Right atrium auricular region (tissue), 2 donors: ENCODE measurements around the gene CDH20. TPM values are rescaled to one million over a fixed set of nuclear protein-coding genes. Genes with fewer than 3 reads are reported as not detected.

Source experiments
- DNase-seq: peaks from one replicate; pipeline ENCODE4 v3.0.0-alpha.2; 2019; ENCODE audit warnings: low spot score
- H3K27ac ChIP-seq, 2 donors: fragments of 200-600 bp; sonication (generic); 1 replicate in 1 of 2; 2 replicates in 1 of 2; pipeline ENCODE4 v1.5.1; 2016 to 2019
- H3K27me3 ChIP-seq, 2 donors: fragments of 200-600 bp; sonication (generic); one replicate each; pipeline versions ENCODE4 v1.5.1 to v1.6.0; 2017 to 2019
- H3K36me3 ChIP-seq: fragments of 200-600 bp; sonication (generic); one replicate; pipeline ENCODE4 v1.5.1; 2016
- H3K4me1 ChIP-seq, 2 donors: fragments of 200-600 bp; sonication (generic); one replicate each; pipeline versions ENCODE4 v1.5.1 to v1.6.0; 2017 to 2019
- H3K4me3 ChIP-seq, 2 donors: fragments of 200-600 bp; sonication (generic); 1 replicate in 1 of 2; 2 replicates in 1 of 2; pipeline ENCODE4 v1.5.1; 2017 to 2019; ENCODE audit warnings: mild to moderate bottlenecking in 1 of 2, moderate library complexity in 1 of 2
- H3K9me3 ChIP-seq, 2 donors: fragments of 200-600 bp; sonication (generic); one replicate each; pipeline ENCODE4 v1.5.1; 2019
- total RNA-seq, 2 donors: library from RNA; depleted of rRNA; stranded (reverse); fragments of >200 nt; gene quantifications; one replicate each; pipeline ENCODE4 v1.1.0, GENCODE V29; 2016
- TF ChIP-seq, protein P1 (sequence below), 2 donors: fragments of 200-600 bp; sonication (generic); IDR thresholded peaks; one replicate each; pipeline ENCODE4 v1.5.1; 2019; ENCODE audit warnings: antibody characterized with exemption in 2 of 2

The CDH20 gene
- total RNA-seq, 2 donors from 2014 or later = 0.41 TPM; not detected in 1

DNA sequence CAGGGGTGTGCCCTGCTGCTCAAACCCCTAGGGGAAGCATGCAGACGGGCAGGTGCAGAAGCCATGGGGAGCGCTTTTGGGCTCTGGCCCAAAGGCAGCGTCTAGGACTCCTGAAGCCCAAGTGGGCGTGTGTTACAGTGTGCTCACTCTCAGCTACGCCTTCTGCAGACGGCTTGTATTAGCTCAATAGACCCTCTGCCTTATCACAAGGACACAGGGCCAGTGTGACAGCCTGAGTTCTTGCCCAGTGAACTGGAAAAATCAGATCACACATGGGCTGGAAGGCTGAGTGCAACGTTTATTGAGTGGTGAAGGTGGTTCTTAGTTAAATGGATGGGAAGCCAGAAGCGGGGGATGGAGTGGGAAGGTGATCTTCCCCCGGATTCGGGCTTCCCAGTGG lies 210.9 kb downstream of the CDH20 start:
- Histone ChIP-seq H3K27me3 (no peaks in the 10 kb centered on the region), H3K9me3 (no peaks in the 10 kb centered on the region), H3K4me1 (peaks cover 0 to 4% of the 10 kb centered on the region in 2 donors), H3K36me3 (no peaks in the 10 kb centered on the region), H3K4me3 (no peak overlapping the region), H3K27ac (no peak overlapping the region)
- no peak for DNase-seq
- TF ChIP-seq, protein P1, sequence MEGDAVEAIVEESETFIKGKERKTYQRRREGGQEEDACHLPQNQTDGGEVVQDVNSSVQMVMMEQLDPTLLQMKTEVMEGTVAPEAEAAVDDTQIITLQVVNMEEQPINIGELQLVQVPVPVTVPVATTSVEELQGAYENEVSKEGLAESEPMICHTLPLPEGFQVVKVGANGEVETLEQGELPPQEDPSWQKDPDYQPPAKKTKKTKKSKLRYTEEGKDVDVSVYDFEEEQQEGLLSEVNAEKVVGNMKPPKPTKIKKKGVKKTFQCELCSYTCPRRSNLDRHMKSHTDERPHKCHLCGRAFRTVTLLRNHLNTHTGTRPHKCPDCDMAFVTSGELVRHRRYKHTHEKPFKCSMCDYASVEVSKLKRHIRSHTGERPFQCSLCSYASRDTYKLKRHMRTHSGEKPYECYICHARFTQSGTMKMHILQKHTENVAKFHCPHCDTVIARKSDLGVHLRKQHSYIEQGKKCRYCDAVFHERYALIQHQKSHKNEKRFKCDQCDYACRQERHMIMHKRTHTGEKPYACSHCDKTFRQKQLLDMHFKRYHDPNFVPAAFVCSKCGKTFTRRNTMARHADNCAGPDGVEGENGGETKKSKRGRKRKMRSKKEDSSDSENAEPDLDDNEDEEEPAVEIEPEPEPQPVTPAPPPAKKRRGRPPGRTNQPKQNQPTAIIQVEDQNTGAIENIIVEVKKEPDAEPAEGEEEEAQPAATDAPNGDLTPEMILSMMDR (IDR thresholded peaks at IDR 0.05) = no peak

DNA sequence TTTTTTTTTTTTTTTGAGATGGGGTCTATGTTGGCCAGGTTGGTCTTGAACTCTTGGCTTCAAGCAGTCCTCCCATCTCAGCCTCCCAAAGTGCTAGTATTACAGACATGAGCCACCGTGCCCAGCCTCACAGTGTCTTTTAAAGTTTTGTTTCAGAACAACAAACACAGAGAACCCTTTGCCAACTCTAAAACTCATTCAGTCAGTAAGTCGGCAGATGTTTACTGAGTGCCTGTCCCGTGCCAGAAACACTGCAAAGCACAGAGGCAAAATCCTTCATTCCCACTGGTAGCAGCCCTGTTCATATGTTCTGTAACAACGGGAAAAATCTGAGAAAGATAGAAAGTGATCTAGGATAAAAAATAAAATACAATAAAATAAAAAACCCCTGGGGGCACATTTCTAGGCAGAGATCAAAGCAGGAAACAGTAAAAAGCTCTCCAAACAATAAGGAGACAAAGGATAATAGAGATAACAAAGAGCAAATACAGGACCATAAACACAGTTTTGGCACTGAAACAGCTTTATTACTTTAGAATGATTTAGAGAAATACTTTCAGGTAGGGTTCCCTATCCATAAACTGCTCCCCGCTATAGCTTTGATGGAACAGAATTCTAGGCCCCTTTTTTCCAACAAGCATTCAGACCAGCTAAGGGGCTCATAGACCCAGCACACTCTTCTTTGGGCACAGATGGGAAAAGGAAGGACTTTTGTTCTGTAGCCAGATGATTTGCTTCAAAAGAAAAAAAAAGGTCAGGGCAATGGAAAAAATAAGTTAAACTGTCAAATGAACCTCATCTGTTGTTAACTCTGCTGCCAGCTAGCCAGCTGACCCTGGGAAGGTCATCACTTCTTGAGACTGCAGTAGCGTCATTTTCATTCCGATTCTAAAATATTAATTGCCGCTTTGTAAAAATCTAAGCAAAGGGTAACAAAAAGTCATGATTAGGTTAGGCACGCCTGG lies 212.3 kb downstream of the CDH20 start:
- Histone ChIP-seq H3K27ac (no peak overlapping the region), H3K36me3 (no peaks in the 10 kb centered on the region), H3K27me3 (no peaks in the 10 kb centered on the region), H3K4me3 (no peak overlapping the region), H3K9me3 (no peaks in the 10 kb centered on the region), H3K4me1 (peaks cover 0 to 4% of the 10 kb centered on the region in 2 donors)
- DNase-seq = no peak
- TF ChIP-seq, protein P1 (IDR thresholded peaks at IDR 0.05) = no peak

DNA sequence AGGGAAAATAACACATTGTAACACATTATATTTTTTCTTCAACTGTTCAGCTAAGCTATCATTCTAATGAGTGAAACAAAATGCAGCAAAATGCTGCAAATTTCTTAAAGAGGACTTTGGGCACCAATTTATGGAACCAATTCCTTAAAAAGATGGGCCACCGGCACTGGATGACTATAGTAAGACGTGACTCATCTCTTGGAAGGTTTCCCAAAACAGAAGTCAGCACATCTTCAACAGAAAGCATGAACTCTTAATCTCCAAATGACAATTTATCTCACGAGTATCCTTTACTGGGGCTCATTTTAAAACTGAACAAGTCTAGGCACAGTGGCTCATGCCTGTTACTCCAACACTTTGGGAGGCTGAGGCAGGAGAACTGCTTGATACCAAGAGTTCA lies 213.4 kb downstream of the CDH20 start:
- no peaks in the 10 kb centered on the region for H3K36me3 ChIP-seq

DNA sequence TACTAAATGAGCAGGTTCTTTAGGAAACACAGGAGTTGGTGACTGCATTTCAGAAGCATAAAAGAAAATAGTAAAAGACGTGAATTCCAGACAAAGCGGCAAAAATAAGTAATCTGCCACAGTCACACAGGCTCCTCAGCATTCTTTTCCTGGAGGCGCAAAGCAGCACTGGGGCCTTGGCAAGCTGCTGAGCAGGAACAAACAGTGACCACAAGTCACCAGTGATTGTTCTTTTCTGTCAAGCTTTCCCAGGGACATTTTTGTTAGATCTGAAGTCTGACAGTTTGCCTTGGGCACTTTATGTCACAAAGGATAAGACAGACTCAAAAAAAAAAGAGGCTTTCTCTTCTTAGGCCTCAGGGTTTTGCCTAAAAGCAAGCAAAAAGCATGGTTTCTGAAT lies 216.2 kb downstream of the CDH20 start:
- Histone ChIP-seq H3K4me1 (no peaks in the 10 kb centered on the region), H3K27ac (no peak overlapping the region)

More for the DNA sequence above, 213.4 kb downstream of the CDH20 start:
- no peak overlapping the region for H3K27ac ChIP-seq
- TF ChIP-seq, protein P1 (IDR thresholded peaks at IDR 0.05) = no peak
- H3K4me1 ChIP-seq = peaks cover 0 to 4% of the 10 kb centered on the region in 2 donors
- H3K27me3 ChIP-seq = no peaks in the 10 kb centered on the region
- no peak for DNase-seq
- no peak overlapping the region for H3K4me3 ChIP-seq
- H3K9me3 ChIP-seq = no peaks in the 10 kb centered on the region

DNA sequence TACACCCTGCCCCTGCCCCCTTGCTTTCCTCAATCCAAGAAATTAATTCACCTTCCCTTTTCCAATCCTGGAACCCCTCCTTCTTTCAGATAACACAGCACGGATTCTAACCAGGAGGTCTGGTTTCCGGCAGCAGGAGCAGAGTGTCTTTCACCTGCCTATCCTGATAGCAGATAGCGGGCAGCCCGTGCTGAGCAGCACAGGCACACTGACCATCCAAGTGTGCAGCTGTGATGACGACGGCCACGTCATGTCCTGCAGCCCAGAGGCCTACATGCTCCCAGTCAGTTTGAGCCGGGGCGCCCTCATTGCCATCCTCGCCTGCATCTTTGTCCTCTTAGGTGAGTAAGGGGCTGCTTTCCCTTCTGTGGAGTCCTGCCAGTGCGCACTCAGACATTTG lies 216.7 kb downstream of the CDH20 start:
- Histone ChIP-seq H3K27me3 (no peaks in the 10 kb centered on the region), H3K36me3 (no peaks in the 10 kb centered on the region), H3K4me3 (no peak overlapping the region), H3K27ac (no peak overlapping the region), H3K9me3 (no peaks in the 10 kb centered on the region), H3K4me1 (no peaks in the 10 kb centered on the region)
- TF ChIP-seq, protein P1 (IDR thresholded peaks at IDR 0.05) = no peak
- DNase-seq = no peak

More for the DNA sequence above, 216.2 kb downstream of the CDH20 start:
- DNase-seq = no peak
- Histone ChIP-seq H3K4me3 (no peak overlapping the region), H3K27me3 (no peaks in the 10 kb centered on the region), H3K9me3 (no peaks in the 10 kb centered on the region), H3K36me3 (no peaks in the 10 kb centered on the region)
- TF ChIP-seq, protein P1 (IDR thresholded peaks at IDR 0.05) = no peak
